Measurements from ENCODE around the gene BRICD5.

Gene BRICD5

GRCh38 chr16:2194166-2194834, 16.4 kb downstream of the BRICD5 start:
- TF ChIP-seq POLR2AphosphoS5 (IDR thresholded peaks at IDR 0.05; ENCODE audit: low read depth, low read length) = no peak
- no peak for TF ChIP-seq PAX5 (IDR thresholded peaks at IDR 0.05; ENCODE audit: insufficient read depth, low read length, severe bottlenecking)
- TF ChIP-seq SPI1 (IDR thresholded peaks at IDR 0.05; ENCODE audit: low read depth, low read length) = no peak
- TF ChIP-seq POU2F2 (IDR thresholded peaks at IDR 0.05; ENCODE audit: low read depth, low read length) = no peak
- TF ChIP-seq TAF1 (IDR thresholded peaks at IDR 0.05; ENCODE audit: low read depth, low read length) = no peak
- no peak for TF ChIP-seq POLR2A (IDR thresholded peaks at IDR 0.05; ENCODE audit: low read depth, low read length)
- FAIRE-seq (no peak), DNase-seq (ENCODE audit: insufficient read length, low spot score) (no peak)

GRCh38 chr16:2191446-2191706, 19.3 kb downstream of the BRICD5 start:
- no peak for FAIRE-seq
- no peak for TF ChIP-seq TAF1 (IDR thresholded peaks at IDR 0.05; ENCODE audit: low read depth, low read length)
- no peak for DNase-seq (ENCODE audit: insufficient read length, low spot score)

GRCh38 chr16:2190659-2191445, 19.8 kb downstream of the BRICD5 start:
- no peak for FAIRE-seq
- DNase-seq (ENCODE audit: insufficient read length, low spot score) = no peak
- TF ChIP-seq SPI1 (IDR thresholded peaks at IDR 0.05; ENCODE audit: low read depth, low read length) (no peak), POLR2AphosphoS5 (IDR thresholded peaks at IDR 0.05; ENCODE audit: low read depth, low read length) (no peak), PAX5 (IDR thresholded peaks at IDR 0.05; ENCODE audit: insufficient read depth, low read length, severe bottlenecking) (no peak), POU2F2 (IDR thresholded peaks at IDR 0.05; ENCODE audit: low read depth, low read length) (no peak), POLR2A (IDR thresholded peaks at IDR 0.05; ENCODE audit: low read depth, low read length) (no peak), TAF1 (IDR thresholded peaks at IDR 0.05; ENCODE audit: low read depth, low read length) (no peak)

GRCh38 chr16:2190002-2190658, 20.5 kb downstream of the BRICD5 start:
- DNase-seq (ENCODE audit: insufficient read length, low spot score) = no peak
- no peak for TF ChIP-seq TAF1 (IDR thresholded peaks at IDR 0.05; ENCODE audit: low read depth, low read length)
- TF ChIP-seq POU2F2 (IDR thresholded peaks at IDR 0.05; ENCODE audit: low read depth, low read length) = no peak
- no peak for TF ChIP-seq PAX5 (IDR thresholded peaks at IDR 0.05; ENCODE audit: insufficient read depth, low read length, severe bottlenecking)
- TF ChIP-seq POLR2A (IDR thresholded peaks at IDR 0.05; ENCODE audit: low read depth, low read length) = no peak
- no peak for FAIRE-seq

- FAIRE-seq = no peak
- no peak for DNase-seq (ENCODE audit: insufficient read length, low spot score)
These were observed 21.3 kb downstream of the BRICD5 start for GRCh38 chr16:2189252-2189893.

GRCh38 chr16:2188395-2188794, 22.3 kb downstream of the BRICD5 start:
- no peak for TF ChIP-seq POLR2AphosphoS5 (IDR thresholded peaks at IDR 0.05; ENCODE audit: low read depth, low read length)
- TF ChIP-seq POU2F2 (IDR thresholded peaks at IDR 0.05; ENCODE audit: low read depth, low read length) = no peak
- no peak for TF ChIP-seq TAF1 (IDR thresholded peaks at IDR 0.05; ENCODE audit: low read depth, low read length)
- no peak for TF ChIP-seq SPI1 (IDR thresholded peaks at IDR 0.05; ENCODE audit: low read depth, low read length)
- TF ChIP-seq POLR2A (IDR thresholded peaks at IDR 0.05; ENCODE audit: low read depth, low read length) = no peak
- no peak for TF ChIP-seq PAX5 (IDR thresholded peaks at IDR 0.05; ENCODE audit: insufficient read depth, low read length, severe bottlenecking)
- FAIRE-seq = no peak

More at GRCh38 chr16:2189252-2189893, 21.3 kb downstream of the BRICD5 start:
- TF ChIP-seq TAF1 (IDR thresholded peaks at IDR 0.05; ENCODE audit: low read depth, low read length) (no peak), PAX5 (IDR thresholded peaks at IDR 0.05; ENCODE audit: insufficient read depth, low read length, severe bottlenecking) (no peak), POLR2AphosphoS5 (IDR thresholded peaks at IDR 0.05; ENCODE audit: low read depth, low read length) (no peak), POU2F2 (IDR thresholded peaks at IDR 0.05; ENCODE audit: low read depth, low read length) (no peak), POLR2A (IDR thresholded peaks at IDR 0.05; ENCODE audit: low read depth, low read length) (no peak), SPI1 (IDR thresholded peaks at IDR 0.05; ENCODE audit: low read depth, low read length) (no peak)

GRCh38 chr16:2187212-2187611, 23.5 kb downstream of the BRICD5 start:
- TF ChIP-seq SPI1 (IDR thresholded peaks at IDR 0.05; ENCODE audit: low read depth, low read length) (no peak), PAX5 (IDR thresholded peaks at IDR 0.05; ENCODE audit: insufficient read depth, low read length, severe bottlenecking) (no peak), POLR2AphosphoS5 (IDR thresholded peaks at IDR 0.05; ENCODE audit: low read depth, low read length) (no peak), POU2F2 (IDR thresholded peaks at IDR 0.05; ENCODE audit: low read depth, low read length) (no peak), TAF1 (IDR thresholded peaks at IDR 0.05; ENCODE audit: low read depth, low read length) (no peak), POLR2A (IDR thresholded peaks at IDR 0.05; ENCODE audit: low read depth, low read length) (no peak)
- FAIRE-seq = no peak

More at GRCh38 chr16:2188395-2188794, 22.3 kb downstream of the BRICD5 start:
- no peak for DNase-seq (ENCODE audit: insufficient read length, low spot score)

GRCh38 chr16:2186505-2186904, 24.2 kb downstream of the BRICD5 start:
- DNase-seq (ENCODE audit: insufficient read length, low spot score) = no peak
- TF ChIP-seq POLR2A (IDR thresholded peaks at IDR 0.05; ENCODE audit: low read depth, low read length) (no peak), POLR2AphosphoS5 (IDR thresholded peaks at IDR 0.05; ENCODE audit: low read depth, low read length) (no peak), SPI1 (IDR thresholded peaks at IDR 0.05; ENCODE audit: low read depth, low read length) (no peak), POU2F2 (IDR thresholded peaks at IDR 0.05; ENCODE audit: low read depth, low read length) (no peak)
- FAIRE-seq = no peak

More at GRCh38 chr16:2187212-2187611, 23.5 kb downstream of the BRICD5 start:
- no peak for DNase-seq (ENCODE audit: insufficient read length, low spot score)

- DNase-seq (ENCODE audit: insufficient read length, low spot score) (no peak), FAIRE-seq (no peak)
- TF ChIP-seq PAX5 (IDR thresholded peaks at IDR 0.05; ENCODE audit: insufficient read depth, low read length, severe bottlenecking) (no peak), SPI1 (IDR thresholded peaks at IDR 0.05; ENCODE audit: low read depth, low read length) (no peak), POLR2A (IDR thresholded peaks at IDR 0.05; ENCODE audit: low read depth, low read length) (no peak), POLR2AphosphoS5 (IDR thresholded peaks at IDR 0.05; ENCODE audit: low read depth, low read length) (no peak), POU2F2 (IDR thresholded peaks at IDR 0.05; ENCODE audit: low read depth, low read length) (no peak), TAF1 (IDR thresholded peaks at IDR 0.05; ENCODE audit: low read depth, low read length) (no peak)
These were observed 24.6 kb downstream of the BRICD5 start for GRCh38 chr16:2186064-2186463.

Data from GM12891 (cell line).